K562 (cell line): ENCODE results near the gene SHTN1. TPM values are rescaled to one million over a fixed set of nuclear protein-coding genes. Genes with fewer than 3 reads are reported as not detected.

ENCODE experiments used
- ATAC-seq: fragments of 200-7000 bp; cut with Tn5 transposase; 3 replicates; pipeline ENCODE4 v1.9.1; 2020; ENCODE audit warnings: moderate library complexity
- BruUV-seq: library from RNA; stranded (reverse); fragments of 400-500 nt; replicated peaks from 2 replicates; lab custom pipeline; 2021; lab: Mats Ljungman, UMichigan
- CTCF ChIA-PET: fragments of 300-600 bp; formaldehyde crosslinking; extraction: SDS; loops from one replicate; lab custom pipeline; 2021; ENCODE audit warnings: low intra/inter-chr PET ratio; lab: Yijun Ruan, JAX
- POLR2A ChIA-PET: fragments of 300-600, 350-650 bp; sonication (Branson Sonifier 250); formaldehyde crosslinking; extraction: SDS; loops from one replicate; lab custom pipeline; 2021; ENCODE audit warnings: antibody characterized with exemption, inconsistent platforms; lab: Yijun Ruan, JAX
- DNase-seq, 4 experiments: peaks; one replicate each; pipeline versions ENCODE4 v3.0.0 to v3.0.0-alpha.2; 2011 to 2018; ENCODE audit warnings: low spot score in 3 of 4, mixed read lengths in 3 of 4; ENCODE audit errors: extremely low read depth in 1 of 4
- FAIRE-seq: peaks from 2 replicates; lab custom pipeline; 2011; peaks lifted over from hg19 to GRCh38; lab: Jason Lieb, UNC
- H2AFZ ChIP-seq: 2 replicates; pipeline ENCODE4 v1.6.0; 2011; ENCODE audit warnings: low read depth, low read length, control low read depth, inconsistent platforms
- H3K27ac ChIP-seq: fragments of 200-600 bp; 3 replicates; pipeline ENCODE4 v1.8.0; 2011; ENCODE audit warnings: low read depth, mild to moderate bottlenecking, control low read depth, inconsistent platforms, low read length, moderate library complexity, mixed read lengths; ENCODE audit errors: extremely low read depth
- H3K27me3 ChIP-seq, 2 experiments: fragments of 300-600 bp in 1 of 2; 2 replicates in 1 of 2; 3 replicates in 1 of 2; pipeline versions ENCODE4 v1.6.0 to v1.8.0; 2011; ENCODE audit warnings: inconsistent platforms in 2 of 2, low read length in 2 of 2, mild to moderate bottlenecking in 1 of 2, mixed read lengths in 1 of 2, moderate library complexity in 1 of 2; ENCODE audit not compliant: control insufficient read depth in 2 of 2, insufficient read depth in 2 of 2
- H3K36me3 ChIP-seq: fragments of 300-600 bp; 3 replicates; pipeline ENCODE4 v1.8.0; 2011; ENCODE audit warnings: mild to moderate bottlenecking, low read length, inconsistent platforms; ENCODE audit not compliant: control insufficient read depth, insufficient read depth
- H3K4me1 ChIP-seq, 2 experiments: fragments of 200-600 bp in 1 of 2; replicated peaks in 1 of 2; 2 replicates in 1 of 2; 3 replicates in 1 of 2; pipeline versions ENCODE4 v1.5.1 to v1.8.0; 2011; ENCODE audit warnings: inconsistent platforms in 2 of 2, low read length in 2 of 2, mild to moderate bottlenecking in 1 of 2, mixed read lengths in 1 of 2, moderate library complexity in 1 of 2; ENCODE audit not compliant: control insufficient read depth in 2 of 2, insufficient read depth in 2 of 2
- H3K4me2 ChIP-seq: 2 replicates; pipeline ENCODE4 v1.6.1; 2011; ENCODE audit warnings: low read length, control low read depth, inconsistent platforms, mixed read lengths; ENCODE audit not compliant: insufficient read depth
- H3K4me3 ChIP-seq: fragments of 200-600 bp; sonication (generic), shearing (Covaris generic); 2 replicates; pipeline ENCODE4 v1.5.1; 2016; ENCODE audit warnings: control low read depth, inconsistent platforms
- H3K79me2 ChIP-seq: fragments of 200-600 bp; 3 replicates; pipeline ENCODE4 v1.8.0; 2011; ENCODE audit warnings: low read length, inconsistent platforms; ENCODE audit not compliant: control insufficient read depth, insufficient read depth
- H3K9ac ChIP-seq, 2 experiments: 2 replicates each; pipeline versions ENCODE4 v1.6.0 to v1.6.1; 2011; ENCODE audit warnings: low read depth in 2 of 2, low read length in 2 of 2, control low read depth in 1 of 2, inconsistent platforms in 1 of 2, mild to moderate bottlenecking in 1 of 2, mixed read lengths in 1 of 2; ENCODE audit not compliant: insufficient read depth in 1 of 2
- H3K9me1 ChIP-seq: one replicate; pipeline ENCODE4 v1.6.0; 2011; ENCODE audit warnings: inconsistent platforms, mild to moderate bottlenecking, low read length, moderate library complexity; ENCODE audit not compliant: control insufficient read depth, insufficient read depth
- H3K9me3 ChIP-seq: replicated peaks from 2 replicates; pipeline ENCODE4 v1.5.1; 2011; ENCODE audit warnings: low read depth, low read length, inconsistent platforms; ENCODE audit not compliant: control insufficient read depth, insufficient read depth
- H4K20me1 ChIP-seq: replicated peaks from 2 replicates; pipeline ENCODE4 v1.6.1; 2011; ENCODE audit warnings: low read length, inconsistent platforms, mixed read lengths; ENCODE audit not compliant: control insufficient read depth, insufficient read depth
- JUNB ChIP-seq: fragments of 450-650 bp; formaldehyde crosslinking; conservative IDR thresholded peaks from 2 replicates; pipeline ENCODE4 v1.4.0; 2020; ENCODE audit warnings: mild to moderate bottlenecking
- MAFG ChIP-seq: fragments of 450-650 bp; conservative IDR thresholded peaks from 2 replicates; pipeline ENCODE4 v1.6.1; 2016; ENCODE audit warnings: missing genetic modification characterization, missing compliant biosample characterization
- MYC ChIP-seq, 2 experiments: fragments of 250-450 bp in 1 of 2; sonication (Bioruptor Pico) in 1 of 2; IDR thresholded peaks; 2 replicates each; pipeline versions ENCODE4 v1.5.1 to v1.6.1; 2012 to 2021; ENCODE audit warnings: low read depth in 2 of 2, borderline replicate concordance in 1 of 2, improper control_type of control experiment in 1 of 2, low read length in 1 of 2, mild to moderate bottlenecking in 1 of 2, moderate library complexity in 1 of 2
- NKRF ChIP-seq: fragments of 450-650 bp; IDR thresholded peaks from 2 replicates; pipeline ENCODE4 v1.6.1; 2016; ENCODE audit warnings: borderline replicate concordance
- RB1 ChIP-seq: fragments of 450-650 bp; IDR thresholded peaks from 2 replicates; pipeline ENCODE4 v1.6.1; 2017; ENCODE audit warnings: low read depth, mild to moderate bottlenecking
- SMAD1 ChIP-seq: fragments of 150-350 bp; IDR thresholded peaks from 2 replicates; pipeline ENCODE4 v1.6.1; 2014; ENCODE audit warnings: low read length, low read depth; ENCODE audit not compliant: partially characterized antibody
- SRF ChIP-seq, 2 experiments: fragments of 250-450, 450-650 bp in 1 of 2; sonication (Bioruptor Pico) in 1 of 2; sonication (generic) in 1 of 2; formaldehyde crosslinking; IDR thresholded peaks; 2 replicates each; pipeline versions ENCODE4 v1.5.0 to v1.5.1; 2020 to 2022; ENCODE audit warnings: mild to moderate bottlenecking in 1 of 2, missing genetic modification reagents in 1 of 2
- WGBS: fragments of 100-300 bp; shearing (Covaris generic); methylation state at CpG from one replicate; pipeline ENCODE4 v1.1.6; 2016; ENCODE audit warnings: low coverage, mixed read lengths; ENCODE audit not compliant: insufficient coverage; ENCODE audit errors: missing lambda C conversion rate; 5-methylcytosine and 5-hydroxymethylcytosine counted together
- in situ Hi-C: fragments of 300-500 bp; cut with MboI; formaldehyde crosslinking; loops from 4 replicates; pipeline ENCODE4 v1.15.0; 2018; ENCODE audit warnings: inconsistent platforms, mixed read lengths
- intact Hi-C: fragments of 100-400 bp; cut with micrococcal nuclease; formaldehyde crosslinking; loops from 2 replicates; pipeline ENCODE4 v1.14.2; 2022
- polyA plus RNA-seq, 8 experiments: library from polyadenylated mRNA; depleted of rRNA in 4 of 8; stranded (reverse) in 5 of 8; unstranded in 3 of 8; fragments of >200 nt; fragmentation: Nextera tagmentation in 2 of 8; fragmentation: Illumina TruSeq in 1 of 8; extraction: Ambion mirVana in 2 of 8; extraction: Trizol in 1 of 8; gene quantifications; 2 replicates each; pipeline versions ENCODE4 v1.2.1 to v1.2.3, GENCODE V29; 2011 to 2014; ENCODE audit warnings: inconsistent platforms in 1 of 8, missing spikeins in 1 of 8
- total RNA-seq, 7 experiments: library from RNA; depleted of rRNA in 6 of 7; stranded (reverse); fragments of >200 nt in 6 of 7; fragmentation: Illumina TruSeq in 2 of 7; extraction: Trizol in 2 of 7; gene quantifications; 2 replicates each; pipeline versions ENCODE4 v1.2.1 to v1.2.3, GENCODE V29; 2011 to 2021; ENCODE audit warnings: low replicate concordance in 1 of 7

Gene SHTN1
- total and polyA plus RNA-seq, 9 of the 15 experiments (the other 6 are each of a cell fraction or from before 2014, with no cell fraction given) = 5.4 to 21.3 (median 13.3) TPM

DNA sequence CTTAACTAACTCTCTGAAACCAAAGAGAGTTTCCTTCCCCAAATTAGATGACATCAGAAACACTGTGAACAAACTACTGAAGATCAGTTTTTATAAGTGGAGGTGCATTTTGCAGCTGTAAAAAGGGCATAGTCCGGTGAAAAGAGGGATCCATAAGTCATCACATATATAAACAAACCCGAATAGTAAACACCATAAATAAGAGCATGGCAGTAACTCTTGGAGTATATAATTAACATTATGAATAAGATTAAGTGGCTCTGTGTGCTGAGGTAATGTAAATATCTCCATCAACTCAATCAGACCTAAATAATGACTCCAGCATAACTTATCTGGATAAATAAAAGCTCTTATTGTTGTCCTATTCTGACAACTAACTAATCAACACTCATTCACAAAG, 43.0 kb upstream of the SHTN1 start:
- WGBS = 0% methylated on average over 2 of the region's 2 CpGs
- intact Hi-C loops = no loop called here
- no peak for DNase-seq

More for the DNA sequence above, 43.0 kb upstream of the SHTN1 start:
- BruUV-seq = no TSS peak
- H3K27me3 ChIP-seq = no peaks in the 10 kb centered on the region
- H3K9ac ChIP-seq = no peak overlapping the region
- H3K4me1 ChIP-seq = no peaks in the 10 kb centered on the region
- H3K27ac ChIP-seq = no peak overlapping the region
- no peaks in the 10 kb centered on the region for H3K9me1 ChIP-seq
- ATAC-seq = no peak
- POLR2A ChIA-PET = no interaction called here
- in situ Hi-C loops = no loop called here
- TF ChIP-seq RB1 (no peak), MYC (IDR thresholded peaks at IDR 0.05; ENCODE audit: low read depth, low read length) (no peak), MYC (CRISPR knock-in tag; IDR thresholded peaks at IDR 0.05; ENCODE audit: borderline replicate concordance, low read depth) (no peak), JUNB (CRISPR knock-in tag) (no peak), NKRF (no peak), SRF (CRISPR knock-in tag; IDR thresholded peaks at IDR 0.05) (no peak), MAFG (tag) (no peak), SMAD1 (no peak)
- TF ChIP-seq, all 486 proteins: peak for 0
- Histone ChIP-seq H4K20me1 (no peaks in the 10 kb centered on the region), H3K4me2 (no peak overlapping the region), H3K4me3 (no peak overlapping the region), H2AFZ (no peak overlapping the region), H3K79me2 (no peaks in the 10 kb centered on the region), H3K9me3 (no peaks in the 10 kb centered on the region), H3K36me3 (no peaks in the 10 kb centered on the region)
- FAIRE-seq = no peak
- CTCF ChIA-PET = no interaction called here
